Activated B cell treated with CpG ODN at 0.5 μM for 24 hours (primary cell): ENCODE measurements around the gene ME1. TPM values are rescaled to one million over a fixed set of nuclear protein-coding genes. Genes with fewer than 3 reads are reported as not detected.

ENCODE experiments used
- ATAC-seq: fragments of 200-7000 bp; cut with Tn5 transposase; one replicate; pipeline ENCODE4 v1.10.0; 2021; ENCODE audit warnings: low read depth, mild to moderate bottlenecking, moderate library complexity
- CTCF ChIA-PET: fragments of 350-600 bp; sonication (Branson Sonifier 250); formaldehyde crosslinking; loops from one replicate; lab custom pipeline; 2021; ENCODE audit warnings: antibody characterized with exemption; lab: Charles Lee
- POLR2A ChIA-PET: fragments of 350-600 bp; sonication (Branson Sonifier 250); formaldehyde crosslinking; loops from one replicate; lab custom pipeline; 2021; ENCODE audit warnings: antibody characterized with exemption; lab: Charles Lee
- DNase-seq: peaks from one replicate; pipeline ENCODE4 v3.0.0; 2022
- H3K27ac Mint-ChIP-seq: one replicate; pipeline ENCODE4 v1.8.0; 2020; ENCODE audit warnings: mixed read lengths
- H3K27me3 Mint-ChIP-seq: one replicate; pipeline ENCODE4 v1.8.0; 2021; ENCODE audit warnings: mixed read lengths
- H3K36me3 Mint-ChIP-seq: one replicate; pipeline ENCODE4 v1.8.0; 2021; ENCODE audit warnings: low read depth, mixed read lengths
- H3K4me1 Mint-ChIP-seq: one replicate; pipeline ENCODE4 v1.8.0; 2021; ENCODE audit warnings: mixed read lengths
- H3K4me3 Mint-ChIP-seq: one replicate; pipeline ENCODE4 v1.8.0; 2020; ENCODE audit warnings: mild to moderate bottlenecking, mixed read lengths
- H3K9me3 Mint-ChIP-seq: one replicate; pipeline ENCODE4 v1.8.0; 2020; ENCODE audit warnings: mixed read lengths
- CTCF ChIP-seq: fragments of 200-600 bp; IDR thresholded peaks from one replicate; pipeline ENCODE4 v1.8.0; 2022; ENCODE audit warnings: antibody characterized with exemption, mild to moderate bottlenecking
- intact Hi-C: fragments of 100-400 bp; cut with micrococcal nuclease; formaldehyde crosslinking; loops from one replicate; pipeline ENCODE4 v1.15.1; 2024
- total RNA-seq: library from RNA; stranded (reverse); gene quantifications from 2 replicates; pipeline ENCODE4 v1.2.3, GENCODE V29; 2022

Gene ME1
- total RNA-seq, 1 donor from 2014 or later: not detected

GRCh38 chr6:83221889-83222479 is 208.9 kb downstream of the ME1 start:
- CTCF ChIA-PET: interaction anchor here (0.9 to 3.0 kb wide), 9 partner anchors 10 to 952 kb away, joined by 3 to 26 read pairs (median 4); partner anchors contain the start of genes DOP1A, PRSS35 and UBE3D
- no peak for TF ChIP-seq CTCF

GRCh38 chr6:83221276-83221675 is 209.6 kb downstream of the ME1 start:
- Mint-ChIP-seq H3K4me1 (no peaks in the 10 kb centered on the region), H3K36me3 (no peaks in the 10 kb centered on the region), H3K4me3 (no peak overlapping the region), H3K27me3 (peaks cover 2% of the 10 kb centered on the region), H3K27ac (no peak overlapping the region), H3K9me3 (no peaks in the 10 kb centered on the region)
- TF ChIP-seq CTCF: no peak
- intact Hi-C loops: loop anchor here (5.0 kb wide), 1 partner anchor 371 kb away; no protein-coding TSS in a partner anchor
- CTCF ChIA-PET: interaction anchor here (0.6 to 3.0 kb wide), 6 partner anchors 10 to 951 kb away, joined by 3 to 26 read pairs (median 6); partner anchors contain the start of genes DOP1A, PRSS35 and UBE3D
- ATAC-seq (no peak), DNase-seq (no peak)
- POLR2A ChIA-PET: no interaction called here

More at GRCh38 chr6:83221889-83222479, 208.9 kb downstream of the ME1 start:
- Mint-ChIP-seq H3K4me3 (no peak overlapping the region), H3K9me3 (no peaks in the 10 kb centered on the region), H3K36me3 (no peaks in the 10 kb centered on the region), H3K4me1 (no peaks in the 10 kb centered on the region), H3K27me3 (peaks cover 2% of the 10 kb centered on the region), H3K27ac (no peak overlapping the region)
- DNase-seq (no peak), ATAC-seq (no peak)
- POLR2A ChIA-PET: interaction anchor here (1.1 kb wide), 1 partner anchor 118 kb away, joined by 5 read pairs; no protein-coding TSS in a partner anchor
- intact Hi-C loops: loop anchor here (1.0 to 5.0 kb wide), 3 partner anchors 293 to 999 kb away; no protein-coding TSS in a partner anchor

GRCh38 chr6:83220121-83220520 is 210.7 kb downstream of the ME1 start:
- intact Hi-C loops: loop anchor here (5.0 kb wide), 1 partner anchor 372 kb away; no protein-coding TSS in a partner anchor
- H3K27me3 Mint-ChIP-seq: peaks cover 2% of the 10 kb centered on the region
- ChIA-PET CTCF (interaction anchor here (1.3 to 2.1 kb wide), 2 partner anchors 25 to 294 kb away, joined by 3 to 8 read pairs; no protein-coding TSS in a partner anchor), POLR2A (no interaction called here)
- H3K4me3 Mint-ChIP-seq: no peak overlapping the region
- ATAC-seq (no peak), DNase-seq (no peak)
- H3K27ac Mint-ChIP-seq: no peak overlapping the region
- no peaks in the 10 kb centered on the region for H3K36me3 Mint-ChIP-seq
- no peaks in the 10 kb centered on the region for H3K9me3 Mint-ChIP-seq
- H3K4me1 Mint-ChIP-seq: no peaks in the 10 kb centered on the region
- no peak for TF ChIP-seq CTCF

GRCh38 chr6:83218646-83219045 is 212.2 kb downstream of the ME1 start:
- no peak for TF ChIP-seq CTCF
- Mint-ChIP-seq H3K9me3 (no peaks in the 10 kb centered on the region), H3K27me3 (peaks cover under 1% of the 10 kb centered on the region), H3K36me3 (no peaks in the 10 kb centered on the region), H3K27ac (no peak overlapping the region), H3K4me3 (no peak overlapping the region), H3K4me1 (no peaks in the 10 kb centered on the region)
- intact Hi-C loops: no loop called here
- DNase-seq (no peak), ATAC-seq (no peak)
- POLR2A ChIA-PET: no interaction called here
- CTCF ChIA-PET: interaction anchor here (0.7 to 2.1 kb wide), 3 partner anchors 153 to 948 kb away, joined by 3 to 8 read pairs (median 5); partner anchors contain the start of gene UBE3D

GRCh38 chr6:83216806-83217205 is 214.0 kb downstream of the ME1 start:
- no peak for ATAC-seq
- CTCF ChIA-PET: interaction anchor here (1.0 to 4.2 kb wide), 4 partner anchors 9 to 295 kb away, joined by 3 to 73 read pairs (median 3); partner anchors contain the start of genes DOP1A, PRSS35 and UBE3D
- POLR2A ChIA-PET: interaction anchor here (2.2 kb wide), 1 partner anchor 150 kb away, joined by 8 read pairs; the partner anchor contains the start of genes DOP1A and UBE3D
- Mint-ChIP-seq H3K27me3 (peaks cover 7% of the 10 kb centered on the region), H3K4me3 (no peak overlapping the region), H3K9me3 (no peaks in the 10 kb centered on the region), H3K36me3 (no peaks in the 10 kb centered on the region), H3K4me1 (no peaks in the 10 kb centered on the region), H3K27ac (no peak overlapping the region)
- no peak for TF ChIP-seq CTCF
- intact Hi-C loops: no loop called here
- no peak for DNase-seq
